Ishikawa (cell line): ENCODE measurements around the gene SMO.

Experiments used
- CEBPB ChIP-seq: IDR thresholded peaks from 2 replicates; pipeline ENCODE4 v1.6.1; 2012
- CREB1 ChIP-seq: IDR thresholded peaks from 2 replicates; pipeline ENCODE4 v1.6.1; 2012; ENCODE audit warnings: low read depth
- EGR1 ChIP-seq: IDR thresholded peaks from 2 replicates; pipeline ENCODE4 v1.6.1; 2012
- EP300 ChIP-seq: IDR thresholded peaks from 2 replicates; pipeline ENCODE4 v1.6.1; 2012; ENCODE audit warnings: borderline replicate concordance
- FOXM1 ChIP-seq: IDR thresholded peaks from 2 replicates; pipeline ENCODE4 v1.6.1; 2012; ENCODE audit warnings: low read depth, borderline replicate concordance
- MAX ChIP-seq: IDR thresholded peaks from 2 replicates; pipeline ENCODE4 v1.6.1; 2012
- NFIC ChIP-seq: IDR thresholded peaks from 2 replicates; pipeline ENCODE4 v1.6.1; 2012
- RAD21 ChIP-seq: IDR thresholded peaks from 2 replicates; pipeline ENCODE4 v1.6.1; 2012; ENCODE audit warnings: low read depth
- TAF1 ChIP-seq: IDR thresholded peaks from 2 replicates; pipeline ENCODE4 v1.6.1; 2012; ENCODE audit warnings: low read depth, mild to moderate bottlenecking
- TCF12 ChIP-seq: IDR thresholded peaks from 2 replicates; pipeline ENCODE4 v1.6.1; 2012; ENCODE audit warnings: low read depth
- TEAD4 ChIP-seq: IDR thresholded peaks from 2 replicates; pipeline ENCODE4 v1.6.1; 2012
- USF1 ChIP-seq: IDR thresholded peaks from 2 replicates; pipeline ENCODE4 v1.6.1; 2012
- YY1 ChIP-seq: IDR thresholded peaks from 2 replicates; pipeline ENCODE4 v1.6.1; 2012; ENCODE audit warnings: low read depth
- ZBTB7A ChIP-seq: IDR thresholded peaks from 2 replicates; pipeline ENCODE4 v1.6.1; 2012; ENCODE audit warnings: low read depth
- TF ChIP-seq, protein P1 (sequence below): IDR thresholded peaks from 2 replicates; pipeline ENCODE4 v1.6.1; 2012; ENCODE audit warnings: low read depth, mild to moderate bottlenecking

SMO gene

DNA sequence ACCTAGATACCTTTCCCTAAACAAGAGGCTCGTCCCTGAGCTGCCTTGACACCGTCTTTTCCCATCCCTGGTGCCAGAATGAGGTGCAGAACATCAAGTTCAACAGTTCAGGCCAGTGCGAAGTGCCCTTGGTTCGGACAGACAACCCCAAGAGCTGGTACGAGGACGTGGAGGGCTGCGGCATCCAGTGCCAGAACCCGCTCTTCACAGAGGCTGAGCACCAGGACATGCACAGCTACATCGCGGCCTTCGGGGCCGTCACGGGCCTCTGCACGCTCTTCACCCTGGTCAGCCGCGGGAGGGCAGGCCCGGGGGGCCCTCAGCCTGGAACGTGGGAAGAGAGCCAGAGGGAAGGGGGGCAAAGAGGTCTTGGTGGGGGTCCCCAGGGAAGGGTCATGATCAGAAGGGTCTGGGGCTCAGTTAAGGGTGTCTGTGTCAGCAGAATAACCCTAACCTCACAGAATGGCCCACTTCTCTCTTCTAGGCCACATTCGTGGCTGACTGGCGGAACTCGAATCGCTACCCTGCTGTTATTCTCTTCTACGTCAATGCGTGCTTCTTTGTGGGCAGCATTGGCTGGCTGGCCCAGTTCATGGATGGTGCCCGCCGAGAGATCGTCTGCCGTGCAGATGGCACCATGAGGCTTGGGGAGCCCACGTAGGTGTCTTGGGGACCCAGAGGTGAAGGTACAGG is 16.8 kb downstream of the SMO start:
- TF ChIP-seq USF1 (no peak), CEBPB (no peak)

GRCh38 chr7:129205987-129206785 is 17.8 kb downstream of the SMO start:
- TF ChIP-seq MAX (no peak), TCF12 (no peak), CREB1 (no peak), USF1 (no peak), EP300 (no peak), CEBPB (no peak), RAD21 (no peak), NFIC (no peak), FOXM1 (no peak), ZBTB7A (no peak), YY1 (no peak)
- TF ChIP-seq, protein P1, sequence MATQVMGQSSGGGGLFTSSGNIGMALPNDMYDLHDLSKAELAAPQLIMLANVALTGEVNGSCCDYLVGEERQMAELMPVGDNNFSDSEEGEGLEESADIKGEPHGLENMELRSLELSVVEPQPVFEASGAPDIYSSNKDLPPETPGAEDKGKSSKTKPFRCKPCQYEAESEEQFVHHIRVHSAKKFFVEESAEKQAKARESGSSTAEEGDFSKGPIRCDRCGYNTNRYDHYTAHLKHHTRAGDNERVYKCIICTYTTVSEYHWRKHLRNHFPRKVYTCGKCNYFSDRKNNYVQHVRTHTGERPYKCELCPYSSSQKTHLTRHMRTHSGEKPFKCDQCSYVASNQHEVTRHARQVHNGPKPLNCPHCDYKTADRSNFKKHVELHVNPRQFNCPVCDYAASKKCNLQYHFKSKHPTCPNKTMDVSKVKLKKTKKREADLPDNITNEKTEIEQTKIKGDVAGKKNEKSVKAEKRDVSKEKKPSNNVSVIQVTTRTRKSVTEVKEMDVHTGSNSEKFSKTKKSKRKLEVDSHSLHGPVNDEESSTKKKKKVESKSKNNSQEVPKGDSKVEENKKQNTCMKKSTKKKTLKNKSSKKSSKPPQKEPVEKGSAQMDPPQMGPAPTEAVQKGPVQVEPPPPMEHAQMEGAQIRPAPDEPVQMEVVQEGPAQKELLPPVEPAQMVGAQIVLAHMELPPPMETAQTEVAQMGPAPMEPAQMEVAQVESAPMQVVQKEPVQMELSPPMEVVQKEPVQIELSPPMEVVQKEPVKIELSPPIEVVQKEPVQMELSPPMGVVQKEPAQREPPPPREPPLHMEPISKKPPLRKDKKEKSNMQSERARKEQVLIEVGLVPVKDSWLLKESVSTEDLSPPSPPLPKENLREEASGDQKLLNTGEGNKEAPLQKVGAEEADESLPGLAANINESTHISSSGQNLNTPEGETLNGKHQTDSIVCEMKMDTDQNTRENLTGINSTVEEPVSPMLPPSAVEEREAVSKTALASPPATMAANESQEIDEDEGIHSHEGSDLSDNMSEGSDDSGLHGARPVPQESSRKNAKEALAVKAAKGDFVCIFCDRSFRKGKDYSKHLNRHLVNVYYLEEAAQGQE: no peak

GRCh38 chr7:129208667-129209066 is 20.2 kb downstream of the SMO start:
- no peak for TF ChIP-seq CEBPB
- no peak for TF ChIP-seq TCF12
- TF ChIP-seq CREB1: no peak
- no peak for TF ChIP-seq EP300
- TF ChIP-seq ZBTB7A: no peak
- TF ChIP-seq YY1: no peak
- no peak for TF ChIP-seq TEAD4
- TF ChIP-seq, protein P1: no peak
- no peak for TF ChIP-seq MAX
- no peak for TF ChIP-seq EGR1
- no peak for TF ChIP-seq RAD21
- no peak for TF ChIP-seq NFIC

DNA sequence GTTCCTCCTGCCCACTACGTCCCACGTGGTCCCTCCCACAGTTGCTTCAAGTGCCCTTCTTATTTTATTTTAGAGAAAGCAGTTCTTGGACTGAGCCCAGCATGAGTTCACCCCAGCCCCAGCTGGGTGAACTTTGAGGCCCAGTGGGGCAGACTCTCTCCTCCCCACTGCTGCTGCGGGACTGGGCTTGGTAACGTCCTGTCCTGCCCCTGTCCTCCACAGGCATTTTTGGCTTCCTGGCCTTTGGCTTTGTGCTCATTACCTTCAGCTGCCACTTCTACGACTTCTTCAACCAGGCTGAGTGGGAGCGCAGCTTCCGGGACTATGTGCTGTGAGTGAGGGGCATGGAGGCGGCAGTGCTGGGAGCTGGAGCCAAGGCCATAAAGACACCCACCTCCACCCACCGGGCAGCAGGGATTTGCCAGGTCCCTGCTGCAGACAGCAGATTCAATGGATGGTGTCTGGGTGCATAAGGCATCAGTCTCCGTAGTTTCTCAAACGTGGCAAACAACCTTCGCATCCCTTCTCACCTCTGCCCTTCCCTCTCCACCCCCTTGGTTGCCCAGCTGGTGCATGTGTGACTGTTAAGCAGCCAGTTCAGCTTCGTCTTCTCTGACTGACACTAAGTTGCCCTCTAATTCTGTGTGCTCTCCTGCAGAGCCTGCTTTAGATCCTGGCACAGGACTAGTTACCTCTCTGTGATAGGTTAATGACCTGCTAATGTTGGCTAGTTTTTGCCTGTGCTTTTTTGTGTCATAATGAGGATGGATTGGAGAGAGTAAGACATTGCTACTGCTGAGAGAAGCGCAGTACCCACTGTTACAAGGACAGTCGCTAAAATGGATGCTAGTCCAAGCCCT is 20.9 kb downstream of the SMO start:
- TF ChIP-seq MAX (no peak), YY1 (no peak), RAD21 (no peak), TEAD4 (no peak), EP300 (no peak), FOXM1 (no peak), ZBTB7A (no peak), CREB1 (no peak), CEBPB (no peak), NFIC (no peak), TAF1 (no peak), USF1 (no peak), EGR1 (no peak), TCF12 (no peak)
- TF ChIP-seq, protein P1: no peak
